ENCODE measurements around the gene C20orf96. TPM values are rescaled to one million over a fixed set of nuclear protein-coding genes. Genes with fewer than 3 reads are reported as not detected.

Gene C20orf96
- total and polyA plus RNA-seq, 12 donors: 3.1 to 5.5 (median 4.4) TPM

DNA sequence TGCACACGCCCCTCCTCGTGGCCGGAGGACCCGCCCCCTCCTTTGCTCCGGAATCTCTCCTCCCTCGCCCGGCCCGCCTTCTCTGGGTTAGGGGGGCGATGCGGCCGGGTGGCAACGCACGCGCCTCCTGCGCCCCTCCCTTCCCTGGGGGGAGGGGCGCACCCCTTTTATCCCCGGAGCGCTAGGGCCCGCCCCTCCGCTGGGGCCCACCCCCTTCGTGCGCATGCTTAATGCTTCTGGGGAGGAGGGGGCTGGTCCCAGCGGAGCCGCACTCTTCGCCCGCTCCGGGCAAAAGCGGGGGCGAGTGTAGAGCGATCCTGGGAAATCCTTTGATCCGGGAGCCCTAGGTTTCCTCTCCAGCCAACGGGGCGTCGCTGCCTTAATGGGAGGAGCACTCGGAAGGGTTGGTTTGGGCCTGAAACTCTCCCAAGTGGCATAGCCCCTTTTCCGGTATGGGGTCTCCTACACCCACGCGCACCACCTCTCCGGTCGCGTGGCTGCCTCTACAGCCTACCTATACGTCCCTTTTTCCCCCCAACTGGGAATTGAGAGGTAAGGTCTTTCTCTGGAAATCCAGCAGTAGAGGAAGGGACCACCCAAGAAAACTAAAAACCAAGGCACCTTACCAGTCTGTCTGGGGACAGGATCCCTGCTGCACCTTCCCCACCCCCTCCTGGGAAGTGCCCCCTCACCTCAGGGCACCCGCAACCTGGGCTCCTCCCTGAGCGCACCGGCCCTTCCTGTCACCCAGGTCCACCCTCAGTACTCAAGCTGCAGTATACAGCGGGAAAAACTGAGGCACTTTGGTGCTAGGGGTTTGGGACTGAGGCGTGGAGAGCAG, 36.9 kb upstream of the C20orf96 start:
- peaks cover 0 to 9% (median 0%) of the 10 kb centered on the region in 7 donors for H3K27me3 ChIP-seq
- intact Hi-C loops (cut with DNase I): loop anchor here in 4 of 10 donors (1.0 to 10.0 kb wide), 4 partner anchors 29 to 60 kb away; no protein-coding TSS in a partner anchor
- 6% methylated on average over 39 to 47 of the region's 47 CpGs for WGBS, 2 donors

DNA sequence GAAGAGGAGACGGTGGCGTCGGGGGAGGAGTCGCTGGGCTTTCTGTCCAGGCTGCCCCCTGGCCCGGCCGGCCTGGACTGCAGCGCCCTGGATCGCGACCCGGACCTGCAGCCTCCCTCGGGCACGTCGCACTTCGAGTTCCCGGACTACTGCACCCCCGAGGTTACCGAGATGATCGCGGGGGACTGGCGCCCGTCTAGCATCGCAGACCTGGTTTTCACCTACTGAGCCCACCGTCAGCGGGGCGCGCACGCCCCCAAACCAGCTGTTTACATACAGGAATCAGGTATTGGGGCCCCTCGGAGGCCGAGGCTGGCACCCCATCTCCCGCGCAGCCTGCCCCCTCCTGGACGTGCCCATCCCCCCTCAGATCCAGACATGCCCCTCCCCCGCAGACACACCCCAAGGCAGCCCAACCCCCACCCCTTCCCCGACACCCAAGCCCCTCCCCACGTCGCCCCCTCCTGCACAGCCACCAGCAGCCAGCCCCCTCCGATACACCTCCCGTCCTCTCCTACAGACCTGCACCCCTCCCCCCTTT, 36.2 kb upstream of the C20orf96 start:
- peaks cover 5 to 57% (median 27%) of the 10 kb centered on the region in 9 donors for H3K4me1 ChIP-seq
- 0 to 2% methylated on average over 37 to 38 of the region's 38 CpGs for WGBS, 2 donors

More for the DNA sequence above, 36.9 kb upstream of the C20orf96 start:
- H3K36me3 ChIP-seq: no peaks in the 10 kb centered on the region
- TF ChIP-seq, protein P1, sequence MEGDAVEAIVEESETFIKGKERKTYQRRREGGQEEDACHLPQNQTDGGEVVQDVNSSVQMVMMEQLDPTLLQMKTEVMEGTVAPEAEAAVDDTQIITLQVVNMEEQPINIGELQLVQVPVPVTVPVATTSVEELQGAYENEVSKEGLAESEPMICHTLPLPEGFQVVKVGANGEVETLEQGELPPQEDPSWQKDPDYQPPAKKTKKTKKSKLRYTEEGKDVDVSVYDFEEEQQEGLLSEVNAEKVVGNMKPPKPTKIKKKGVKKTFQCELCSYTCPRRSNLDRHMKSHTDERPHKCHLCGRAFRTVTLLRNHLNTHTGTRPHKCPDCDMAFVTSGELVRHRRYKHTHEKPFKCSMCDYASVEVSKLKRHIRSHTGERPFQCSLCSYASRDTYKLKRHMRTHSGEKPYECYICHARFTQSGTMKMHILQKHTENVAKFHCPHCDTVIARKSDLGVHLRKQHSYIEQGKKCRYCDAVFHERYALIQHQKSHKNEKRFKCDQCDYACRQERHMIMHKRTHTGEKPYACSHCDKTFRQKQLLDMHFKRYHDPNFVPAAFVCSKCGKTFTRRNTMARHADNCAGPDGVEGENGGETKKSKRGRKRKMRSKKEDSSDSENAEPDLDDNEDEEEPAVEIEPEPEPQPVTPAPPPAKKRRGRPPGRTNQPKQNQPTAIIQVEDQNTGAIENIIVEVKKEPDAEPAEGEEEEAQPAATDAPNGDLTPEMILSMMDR (IDR thresholded peaks at IDR 0.05): no peak
- peak overlapping the region in 9 of 10 donors; percentile 50 to 83 (median 73) for H3K4me3 ChIP-seq
- peak; percentile 81 to 88 for DNase-seq
- H3K27ac ChIP-seq: peak overlapping the region in 9 of 10 donors; percentile 58 to 97 (median 86)
- H3K4me1 ChIP-seq: peaks cover 5 to 57% (median 27%) of the 10 kb centered on the region in 9 donors
- H3K9me3 ChIP-seq: no peaks in the 10 kb centered on the region
- peak; percentile 34 to 71 (median 66) for ATAC-seq

GRCh38 chr20:325889-326644, 35.5 kb upstream of the C20orf96 start:
- H3K36me3 ChIP-seq: no peaks in the 10 kb centered on the region
- peak overlapping the region; percentile 50 to 83 (median 73) for H3K4me3 ChIP-seq
- H3K9me3 ChIP-seq: no peaks in the 10 kb centered on the region
- WGBS, 2 donors: 0 to 1% methylated on average over 85 to 103 of the region's 103 CpGs
- intact Hi-C loops (cut with DNase I): loop anchor here in 5 of 10 donors (1.0 to 10.0 kb wide), 7 partner anchors 15 to 59 kb away; partner anchors contain the start of gene ZCCHC3 (in 1 of the 5)
- peaks cover 5 to 57% (median 27%) of the 10 kb centered on the region in 9 donors for H3K4me1 ChIP-seq
- TF ChIP-seq, protein P1 (IDR thresholded peaks at IDR 0.05): peak in 2 of 9 donors; percentile 14 to 16
- peak; percentile 57 to 66 for DNase-seq
- peaks cover 0 to 9% (median 0%) of the 10 kb centered on the region in 7 donors for H3K27me3 ChIP-seq
- ATAC-seq: no peak
- peak overlapping the region; percentile 78 to 98 (median 95) for H3K27ac ChIP-seq

More for the DNA sequence above, 36.2 kb upstream of the C20orf96 start:
- Histone ChIP-seq H3K27me3 (peaks cover 0 to 9% (median 0%) of the 10 kb centered on the region in 7 donors), H3K4me3 (peak overlapping the region; percentile 50 to 83 (median 73)), H3K9me3 (no peaks in the 10 kb centered on the region), H3K36me3 (no peaks in the 10 kb centered on the region), H3K27ac (peak overlapping the region; percentile 83 to 98 (median 95))
- DNase-seq (no peak), ATAC-seq (no peak)
- TF ChIP-seq, protein P1 (IDR thresholded peaks at IDR 0.05): peak in 1 of 9 donors; percentile 3
- intact Hi-C loops (cut with DNase I): loop anchor here in 4 of 10 donors (5.0 to 10.0 kb wide), 3 partner anchors 49 to 59 kb away; no protein-coding TSS in a partner anchor
